ENCODE results near the gene TEX36. TPM values are rescaled to one million over a fixed set of nuclear protein-coding genes. Genes with fewer than 3 reads are reported as not detected.

Gene TEX36
- total RNA-seq, 2 donors from 2014 or later = not detected

DNA sequence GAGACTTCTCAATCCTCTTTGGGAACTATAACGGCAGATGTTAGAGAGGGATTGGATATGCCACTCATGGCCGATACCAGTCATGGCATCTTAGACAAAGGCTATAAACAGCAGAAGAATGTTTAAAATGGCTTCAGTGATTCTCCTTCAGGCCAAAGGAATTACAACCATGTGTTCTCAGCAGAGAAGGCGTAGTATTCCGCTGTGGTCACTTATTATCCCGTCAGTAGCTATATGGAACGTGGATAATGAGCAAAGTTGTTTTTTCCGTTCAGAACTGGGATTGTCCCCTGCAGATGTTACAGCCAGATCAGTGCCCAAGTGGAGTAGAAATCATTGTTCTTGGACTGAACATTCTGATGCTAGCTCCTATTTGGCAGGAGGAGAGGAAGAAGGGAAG, 43.1 kb downstream of the TEX36 start:
- no peak for DNase-seq
- Mint-ChIP-seq H3K27ac (no peak overlapping the region), H3K36me3 (ENCODE audit: insufficient read depth in 2 of 2) (no peaks in the 10 kb centered on the region), H3K4me3 (no peak overlapping the region), H3K27me3 (ENCODE audit: low read depth) (peaks cover 12% of the 10 kb centered on the region), H3K4me1 (ENCODE audit: low read depth) (no peaks in the 10 kb centered on the region), H3K9me3 (no peaks in the 10 kb centered on the region)
- ATAC-seq (replicated peaks in 1 of 2) = no peak

DNA sequence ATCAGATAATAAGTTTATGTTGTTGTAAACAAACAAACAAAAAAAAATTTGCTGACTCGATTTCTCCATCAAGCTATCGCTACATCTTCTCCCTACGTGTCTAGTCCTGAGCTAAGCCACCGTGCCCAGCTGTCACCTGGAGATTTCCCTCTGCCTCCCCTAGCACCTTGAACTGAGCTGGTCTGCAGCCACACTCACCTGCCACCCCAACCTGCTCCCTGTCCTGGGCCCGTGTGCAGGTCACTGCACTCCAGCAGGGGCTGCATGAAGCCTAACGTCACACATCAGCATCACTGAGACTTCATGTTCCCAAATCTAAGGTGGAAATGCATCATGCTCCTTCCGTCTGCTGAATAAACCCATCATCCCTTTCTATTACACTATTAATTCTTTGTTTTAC, 44.4 kb downstream of the TEX36 start:
- Mint-ChIP-seq H3K27me3 (ENCODE audit: low read depth) (peaks cover 6% of the 10 kb centered on the region), H3K9me3 (no peaks in the 10 kb centered on the region), H3K4me3 (no peak overlapping the region), H3K27ac (no peak overlapping the region), H3K36me3 (ENCODE audit: insufficient read depth in 2 of 2) (no peaks in the 10 kb centered on the region), H3K4me1 (ENCODE audit: low read depth) (no peaks in the 10 kb centered on the region)
- DNase-seq (no peak), ATAC-seq (replicated peaks in 1 of 2) (no peak)

DNA sequence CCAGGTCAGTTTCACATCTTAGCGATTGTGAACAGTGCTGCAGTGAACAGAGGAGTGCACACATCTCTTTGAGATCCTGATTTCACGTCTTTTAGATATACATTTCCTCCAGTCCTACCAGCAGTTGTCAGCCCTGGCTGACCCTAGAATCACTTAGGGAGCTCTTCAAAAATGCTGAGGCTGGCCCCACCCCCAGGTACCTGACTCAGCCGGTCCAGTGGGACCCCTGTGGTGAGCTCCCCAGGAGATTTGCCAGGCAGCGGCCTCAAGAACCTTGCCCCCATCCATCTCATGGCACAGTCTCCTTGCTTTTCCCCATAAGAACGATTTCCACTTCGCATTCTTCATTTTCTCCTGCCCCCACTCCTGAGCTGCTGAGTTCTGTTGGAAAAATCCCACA, 45.5 kb downstream of the TEX36 start:
- no peak overlapping the region for H3K4me3 Mint-ChIP-seq

DNA sequence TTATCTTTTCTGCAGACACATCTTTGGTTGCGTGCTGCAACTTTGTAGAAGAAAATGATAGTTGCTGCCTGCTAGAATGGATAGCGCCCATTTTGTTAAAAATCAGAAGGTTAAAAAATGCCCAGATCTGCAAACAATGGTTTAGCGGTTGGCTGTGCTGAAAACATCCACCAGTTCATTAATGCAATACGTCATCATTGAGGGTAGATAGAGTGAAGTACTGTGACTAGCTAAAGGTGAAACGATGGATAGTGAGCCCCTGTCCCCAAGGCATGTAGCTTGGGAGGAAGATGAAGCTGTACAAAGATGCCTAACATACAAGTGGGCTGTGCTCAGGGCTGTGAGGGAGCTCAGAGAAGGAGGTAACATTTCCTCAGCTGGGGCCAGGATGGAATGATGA, 48.4 kb downstream of the TEX36 start:
- no peak for DNase-seq
- no peaks in the 10 kb centered on the region for H3K9me3 Mint-ChIP-seq
- H3K27ac Mint-ChIP-seq = no peak overlapping the region
- H3K4me1 Mint-ChIP-seq (ENCODE audit: low read depth) = no peaks in the 10 kb centered on the region
- peaks cover 11% of the 10 kb centered on the region for H3K27me3 Mint-ChIP-seq (ENCODE audit: low read depth)
- ATAC-seq (replicated peaks in 1 of 2) = no peak
- H3K36me3 Mint-ChIP-seq (ENCODE audit: insufficient read depth in 2 of 2) = no peaks in the 10 kb centered on the region
- H3K4me3 Mint-ChIP-seq = no peak overlapping the region

More for the DNA sequence above, 45.5 kb downstream of the TEX36 start:
- DNase-seq = no peak
- H3K27me3 Mint-ChIP-seq (ENCODE audit: low read depth) = peaks cover 6% of the 10 kb centered on the region
- no peaks in the 10 kb centered on the region for H3K4me1 Mint-ChIP-seq (ENCODE audit: low read depth)
- H3K9me3 Mint-ChIP-seq = no peaks in the 10 kb centered on the region
- H3K36me3 Mint-ChIP-seq (ENCODE audit: insufficient read depth in 2 of 2) = no peaks in the 10 kb centered on the region
- no peak overlapping the region for H3K27ac Mint-ChIP-seq
- ATAC-seq (replicated peaks in 1 of 2) = no peak

DNA sequence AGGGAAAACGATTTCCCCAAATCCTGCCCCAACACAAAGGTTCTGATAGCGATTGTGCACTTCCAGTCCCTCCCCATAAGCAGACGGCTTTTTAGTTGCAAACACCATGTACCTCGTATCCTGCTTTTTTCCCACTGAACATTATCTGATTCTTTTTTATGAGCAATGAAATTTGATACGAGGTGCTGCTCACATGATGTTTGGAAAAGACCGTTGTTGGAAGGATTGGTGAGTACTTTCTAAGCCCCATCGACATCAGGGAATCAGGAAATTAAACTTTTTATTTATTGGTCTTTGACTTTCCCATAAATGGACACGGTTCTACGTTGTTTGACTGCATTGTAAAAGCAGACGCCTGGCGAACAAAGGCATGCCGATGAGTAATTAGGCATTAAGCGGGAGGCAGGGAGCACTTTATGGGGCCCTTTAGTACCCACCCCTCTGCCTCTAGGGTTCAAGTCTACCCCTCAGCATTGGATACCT, 49.4 kb downstream of the TEX36 start:
- H3K36me3 Mint-ChIP-seq (ENCODE audit: insufficient read depth in 2 of 2) = no peaks in the 10 kb centered on the region
- H3K4me3 Mint-ChIP-seq = no peak overlapping the region
- ATAC-seq (replicated peaks in 1 of 2) = no peak
- H3K4me1 Mint-ChIP-seq (ENCODE audit: low read depth) = no peaks in the 10 kb centered on the region
- no peaks in the 10 kb centered on the region for H3K9me3 Mint-ChIP-seq
- DNase-seq = no peak
- H3K27me3 Mint-ChIP-seq (ENCODE audit: low read depth) = peaks cover 8% of the 10 kb centered on the region
- no peak overlapping the region for H3K27ac Mint-ChIP-seq

DNA sequence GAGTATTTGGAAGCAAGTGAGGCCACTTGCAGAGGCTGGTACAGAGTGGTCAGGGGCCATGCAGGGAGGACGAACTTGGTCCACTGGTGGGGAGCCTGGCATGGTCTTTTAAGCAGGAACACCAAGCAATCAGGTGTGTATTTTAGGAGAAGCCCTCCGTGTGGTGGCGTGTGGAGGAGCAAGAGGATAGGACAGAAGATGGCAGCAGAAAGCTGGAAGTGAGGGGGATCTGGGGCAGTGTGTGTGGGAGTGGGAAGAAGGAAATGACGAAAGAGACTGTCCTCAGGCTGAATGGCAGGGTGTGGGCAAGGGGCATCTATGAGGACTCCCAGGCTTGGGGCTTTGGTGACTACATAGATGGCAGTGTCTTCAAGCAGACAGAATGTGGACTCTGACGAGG, 51.2 kb downstream of the TEX36 start:
- H3K36me3 Mint-ChIP-seq (ENCODE audit: insufficient read depth in 2 of 2) = no peaks in the 10 kb centered on the region
- no peak overlapping the region for H3K27ac Mint-ChIP-seq
- no peak overlapping the region for H3K4me3 Mint-ChIP-seq
- peaks cover 7% of the 10 kb centered on the region for H3K27me3 Mint-ChIP-seq (ENCODE audit: low read depth)
- no peak for DNase-seq
- no peaks in the 10 kb centered on the region for H3K9me3 Mint-ChIP-seq
- ATAC-seq (replicated peaks in 1 of 2) = no peak
- H3K4me1 Mint-ChIP-seq (ENCODE audit: low read depth) = no peaks in the 10 kb centered on the region

DNA sequence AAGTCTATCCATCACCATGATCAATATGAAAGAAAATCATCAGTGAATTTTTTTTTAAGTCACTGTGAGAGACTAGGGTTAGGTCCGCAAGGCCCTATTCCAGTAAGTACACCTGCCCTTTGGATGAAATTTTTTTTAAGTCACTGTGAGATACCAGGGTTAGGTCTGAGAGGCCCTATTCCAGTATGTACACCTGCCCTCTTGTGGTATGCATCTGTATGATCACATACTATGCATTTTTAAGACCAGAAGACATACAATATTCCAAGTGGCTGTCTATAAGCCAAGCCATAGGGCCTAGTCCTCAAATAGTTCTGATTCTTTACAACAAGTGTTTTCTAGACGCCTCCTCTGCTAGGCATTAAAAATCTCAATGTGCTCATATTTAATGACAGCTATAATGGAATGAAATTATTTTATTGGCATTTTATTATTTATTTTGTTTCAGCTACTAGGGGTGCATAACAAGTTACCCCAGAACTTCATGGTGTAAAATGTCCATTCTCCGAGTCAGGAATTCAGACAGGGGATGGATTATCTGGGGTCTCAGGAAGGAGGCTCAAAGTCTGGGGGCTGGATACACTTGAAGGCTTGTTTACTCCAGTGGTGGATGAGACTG, 53.1 kb downstream of the TEX36 start:
- Mint-ChIP-seq H3K27ac (no peak overlapping the region), H3K9me3 (no peaks in the 10 kb centered on the region), H3K36me3 (ENCODE audit: insufficient read depth in 2 of 2) (no peaks in the 10 kb centered on the region), H3K27me3 (ENCODE audit: low read depth) (peaks cover 22% of the 10 kb centered on the region), H3K4me3 (no peak overlapping the region), H3K4me1 (ENCODE audit: low read depth) (no peaks in the 10 kb centered on the region)
- ATAC-seq (replicated peaks in 1 of 2) (peak; percentile 32 to 37), DNase-seq (no peak)

DNA sequence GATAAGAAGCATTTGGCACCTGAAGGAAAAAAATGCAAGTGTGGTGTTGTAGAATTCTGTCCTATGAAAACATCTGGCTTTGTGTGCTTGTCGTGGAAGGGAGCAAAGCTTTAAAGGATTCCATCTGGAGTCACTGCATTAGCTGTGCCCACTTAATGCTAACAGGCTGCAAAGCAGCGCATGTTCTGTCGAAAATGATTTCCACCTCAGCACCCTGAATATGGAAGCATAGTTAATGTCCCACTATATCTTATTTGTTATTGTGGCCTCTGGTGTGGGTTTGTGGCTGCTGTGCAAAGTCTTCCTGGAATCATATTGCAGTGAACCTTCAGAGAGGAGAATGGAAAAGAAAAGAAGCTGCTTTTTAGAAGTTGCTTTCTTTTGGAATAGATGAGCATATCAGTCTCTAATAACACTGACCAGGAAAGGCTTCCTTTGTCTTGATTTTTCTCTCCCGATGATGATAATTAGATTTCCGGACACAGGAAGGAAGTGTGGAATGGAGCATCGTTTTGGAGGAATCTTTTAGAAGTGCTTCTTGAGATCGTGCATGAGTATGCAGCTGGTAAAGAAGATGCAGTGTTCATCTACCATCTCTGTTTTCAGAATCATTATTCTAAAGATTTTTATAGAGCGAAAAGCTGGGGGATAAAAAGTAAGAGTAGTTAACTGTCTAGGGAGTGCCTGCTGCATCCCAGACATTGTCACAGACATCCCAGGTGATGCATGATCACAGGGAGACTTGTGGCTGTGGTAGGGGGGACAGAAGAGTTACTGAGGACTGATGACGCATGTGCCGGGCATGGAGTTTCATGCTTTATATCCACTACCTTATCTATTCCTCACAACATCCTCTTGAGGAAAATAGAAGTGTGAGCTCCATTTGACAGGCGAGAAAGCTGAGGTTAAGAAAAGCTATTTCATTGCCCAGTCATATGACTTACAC, 54.6 kb downstream of the TEX36 start:
- Mint-ChIP-seq H3K27me3 (ENCODE audit: low read depth) (peaks cover 27% of the 10 kb centered on the region), H3K4me3 (no peak overlapping the region), H3K27ac (no peak overlapping the region), H3K9me3 (no peaks in the 10 kb centered on the region), H3K36me3 (ENCODE audit: insufficient read depth in 2 of 2) (no peaks in the 10 kb centered on the region), H3K4me1 (ENCODE audit: low read depth) (no peaks in the 10 kb centered on the region)
- no peak for DNase-seq
- ATAC-seq (replicated peaks in 1 of 2) = no peak

DNA sequence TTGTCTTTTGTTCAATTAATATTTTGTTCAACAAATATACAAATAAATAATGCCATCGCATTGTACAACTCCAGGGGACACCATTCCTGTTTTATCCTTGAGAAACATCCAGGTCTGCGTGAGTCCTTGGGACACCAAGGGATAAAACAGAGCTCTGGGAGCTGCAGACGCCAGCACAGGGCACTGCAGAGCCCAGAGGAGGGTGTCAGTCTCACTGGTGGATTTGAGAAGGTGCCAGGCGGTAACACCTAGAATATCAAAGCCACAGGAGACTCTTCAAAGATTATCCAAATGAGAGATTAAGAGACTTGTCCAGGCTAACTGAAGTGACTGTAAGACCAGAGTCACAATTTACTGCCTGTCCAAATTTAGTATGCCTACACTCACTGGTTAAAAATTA, 55.3 kb downstream of the TEX36 start:
- Mint-ChIP-seq H3K4me1 (ENCODE audit: low read depth) (no peaks in the 10 kb centered on the region), H3K36me3 (ENCODE audit: insufficient read depth in 2 of 2) (no peaks in the 10 kb centered on the region), H3K4me3 (no peak overlapping the region), H3K27ac (no peak overlapping the region), H3K9me3 (no peaks in the 10 kb centered on the region), H3K27me3 (ENCODE audit: low read depth) (peaks cover 27% of the 10 kb centered on the region)
- DNase-seq (no peak), ATAC-seq (replicated peaks in 1 of 2) (no peak)

DNA sequence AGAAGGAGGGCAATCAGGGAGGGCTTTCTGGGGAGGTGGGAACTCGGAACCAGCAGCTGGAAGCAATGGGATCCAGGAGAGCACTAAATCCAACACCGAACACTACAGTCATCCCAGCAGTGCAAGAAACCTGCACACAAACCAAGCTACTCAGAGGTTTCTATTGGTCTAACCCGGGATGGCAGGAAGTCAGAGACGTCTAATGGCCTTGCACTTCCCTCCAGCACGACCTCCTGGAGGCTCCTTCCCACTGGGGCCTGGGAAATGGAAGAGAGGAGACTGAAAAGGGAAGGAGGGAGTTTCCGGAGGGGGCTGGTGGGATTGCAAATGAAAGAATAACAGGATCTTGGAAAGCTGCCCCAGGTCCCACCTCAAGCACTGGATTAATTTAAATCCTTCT, 56.3 kb downstream of the TEX36 start:
- Mint-ChIP-seq H3K9me3 (no peaks in the 10 kb centered on the region), H3K27ac (no peak overlapping the region), H3K4me3 (no peak overlapping the region), H3K4me1 (ENCODE audit: low read depth) (no peaks in the 10 kb centered on the region), H3K36me3 (ENCODE audit: insufficient read depth in 2 of 2) (no peaks in the 10 kb centered on the region), H3K27me3 (ENCODE audit: low read depth) (peaks cover 22% of the 10 kb centered on the region)
- no peak for DNase-seq
- no peak for ATAC-seq (replicated peaks in 1 of 2)

DNA sequence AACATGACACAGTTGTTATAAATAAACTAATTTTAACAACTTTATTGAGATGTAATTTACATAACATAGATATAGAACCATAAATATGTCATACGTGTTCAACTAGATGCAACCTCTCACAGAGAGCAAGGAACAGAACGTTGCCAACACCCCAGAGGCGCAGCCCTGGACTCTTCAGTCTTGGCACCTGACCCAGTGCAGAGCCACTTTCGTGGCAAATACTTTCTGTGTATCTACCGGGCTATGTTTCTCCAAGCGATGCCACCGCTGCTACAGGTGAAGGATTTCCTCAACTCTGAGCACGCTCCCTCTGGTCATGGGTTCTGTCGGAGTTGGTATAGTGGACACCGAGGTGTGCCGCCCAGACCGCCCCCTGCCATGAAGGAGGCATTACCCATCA, 57.4 kb downstream of the TEX36 start:
- H3K4me1 Mint-ChIP-seq (ENCODE audit: low read depth) = no peaks in the 10 kb centered on the region
- H3K36me3 Mint-ChIP-seq (ENCODE audit: insufficient read depth in 2 of 2) = no peaks in the 10 kb centered on the region
- DNase-seq = no peak
- H3K4me3 Mint-ChIP-seq = no peak overlapping the region
- H3K9me3 Mint-ChIP-seq = no peaks in the 10 kb centered on the region
- H3K27ac Mint-ChIP-seq = no peak overlapping the region
- H3K27me3 Mint-ChIP-seq (ENCODE audit: low read depth) = peaks cover 22% of the 10 kb centered on the region
- no peak for ATAC-seq (replicated peaks in 1 of 2)

DNA sequence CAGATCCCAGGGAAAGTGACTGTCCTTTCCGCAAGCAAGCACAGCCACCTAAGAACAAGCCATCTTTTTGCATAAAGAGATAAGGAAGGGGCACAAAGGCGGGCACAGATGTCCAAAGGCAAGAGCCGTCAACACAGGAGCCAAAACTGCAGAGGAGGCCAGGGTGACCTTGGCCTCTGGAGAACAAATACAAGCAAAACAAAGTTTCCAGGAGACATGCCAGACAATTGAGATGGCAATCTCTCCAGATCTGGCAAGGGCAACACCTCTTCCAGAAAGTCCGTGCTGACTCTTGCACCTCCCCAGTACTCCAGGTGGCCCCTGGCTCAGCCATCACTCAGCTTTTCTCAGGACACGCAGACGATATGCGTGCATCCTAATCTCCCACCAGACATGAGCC, 58.2 kb downstream of the TEX36 start:
- Mint-ChIP-seq H3K36me3 (ENCODE audit: insufficient read depth in 2 of 2) (no peaks in the 10 kb centered on the region), H3K4me3 (no peak overlapping the region), H3K27ac (no peak overlapping the region), H3K27me3 (ENCODE audit: low read depth) (peaks cover 22% of the 10 kb centered on the region), H3K9me3 (no peaks in the 10 kb centered on the region), H3K4me1 (ENCODE audit: low read depth) (no peaks in the 10 kb centered on the region)
- DNase-seq (no peak), ATAC-seq (replicated peaks in 1 of 2) (no peak)

DNA sequence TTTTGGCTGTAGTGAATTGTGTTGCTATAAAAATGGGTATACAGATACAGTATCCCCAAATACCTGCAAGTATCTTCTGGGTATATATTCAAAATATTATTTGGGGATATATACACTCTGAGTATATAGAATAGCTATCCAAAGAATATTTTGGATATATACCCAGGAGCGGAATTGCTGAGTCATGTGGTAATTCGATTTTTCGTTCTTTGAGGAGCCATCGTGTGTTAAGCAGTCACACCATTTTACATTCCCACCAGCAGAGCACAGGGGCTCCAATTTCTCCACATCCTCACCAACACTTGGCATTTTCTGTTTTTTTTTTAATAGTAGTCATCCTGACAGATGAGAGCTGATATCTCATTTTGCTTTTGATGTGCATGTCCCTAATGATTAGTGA, 61.9 kb downstream of the TEX36 start:
- Mint-ChIP-seq H3K4me1 (ENCODE audit: low read depth) (no peaks in the 10 kb centered on the region), H3K4me3 (no peak overlapping the region), H3K9me3 (peaks cover 0 to 2% of the 10 kb centered on the region in 2 donors), H3K27ac (no peak overlapping the region), H3K36me3 (ENCODE audit: insufficient read depth in 2 of 2) (no peaks in the 10 kb centered on the region), H3K27me3 (ENCODE audit: low read depth) (peaks cover 13% of the 10 kb centered on the region)
- ATAC-seq (replicated peaks in 1 of 2) (no peak), DNase-seq (no peak)

All from activated T-cell treated with anti-CD3 and anti-CD28 coated beads, Interleukin-2, amount 50 U/mL, for 72 hours (primary cell).